NCI-H510A (cell line): ENCODE results near the gene MBP.

Experiments
- DNase-seq: peaks from one replicate; lab custom pipeline; 2025; lab: John Stamatoyannopoulos, UW

MBP gene

GRCh38 chr18:77132369-77133050, at the start of gene MBP:
Gene MBP (minus strand): TSS chr18:77132783. CDS start chr18:77105261, 27,522 bp downstream.
- peak; percentile 93 for DNase-seq

DNA sequence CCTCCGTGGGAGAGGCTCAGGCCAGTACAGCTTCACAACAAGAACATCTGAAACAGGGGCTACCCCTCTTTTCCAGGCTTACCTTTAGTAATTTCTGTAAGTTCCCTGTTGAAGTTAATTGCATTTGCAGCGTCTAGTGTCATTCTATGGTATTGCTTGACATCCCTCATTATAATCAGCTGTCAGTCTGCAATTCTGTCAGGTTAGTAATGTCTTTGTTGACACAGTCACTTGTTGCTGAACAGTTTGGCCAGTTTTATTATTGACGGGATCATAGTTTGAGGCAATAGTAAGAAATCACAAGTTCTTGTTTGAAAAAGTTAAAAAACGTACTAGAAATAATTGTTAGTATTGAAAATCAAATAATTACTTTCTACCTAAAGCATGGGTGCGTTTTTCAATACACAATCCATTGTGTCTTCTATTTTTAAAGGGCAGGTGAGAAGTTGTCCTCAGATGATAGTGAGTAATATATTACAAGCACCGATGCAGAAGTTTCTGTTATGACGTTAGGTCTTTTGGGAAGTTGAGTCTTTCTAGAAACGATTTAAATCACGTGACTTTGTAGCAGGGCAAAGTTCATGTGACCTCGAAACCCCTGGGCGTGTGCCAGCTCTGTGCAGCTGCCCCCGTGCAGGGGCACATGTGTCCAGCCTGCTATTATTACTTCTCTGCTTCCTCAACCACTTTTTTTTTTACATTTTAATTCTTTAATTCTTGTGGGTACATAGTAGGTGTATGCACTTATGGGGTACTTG, 49.5 kb upstream of the MBP start:
- DNase-seq, result no peak

- no peak for DNase-seq
These were observed 46.0 kb upstream of the MBP start for GRCh38 chr18:77178559-77178958.

DNA sequence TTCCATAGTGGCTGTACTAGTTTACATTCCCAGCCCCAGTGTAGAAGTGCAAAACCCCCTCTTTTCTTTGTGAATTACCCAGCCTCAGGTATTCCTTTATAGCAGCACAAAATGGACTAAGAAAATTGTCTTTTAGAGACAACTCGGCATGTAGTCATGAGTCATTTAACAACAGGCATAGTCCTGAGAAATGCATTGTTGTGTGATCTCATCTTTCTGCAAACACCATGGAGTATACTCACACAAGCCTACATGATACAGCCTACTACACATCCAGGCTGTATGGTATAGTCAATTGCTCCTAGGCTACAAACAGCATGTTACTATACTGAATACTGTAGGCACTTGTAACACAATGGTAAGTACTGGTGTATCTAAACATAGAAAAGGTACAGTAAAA, 44.4 kb upstream of the MBP start:
- DNase-seq, result no peak

DNA sequence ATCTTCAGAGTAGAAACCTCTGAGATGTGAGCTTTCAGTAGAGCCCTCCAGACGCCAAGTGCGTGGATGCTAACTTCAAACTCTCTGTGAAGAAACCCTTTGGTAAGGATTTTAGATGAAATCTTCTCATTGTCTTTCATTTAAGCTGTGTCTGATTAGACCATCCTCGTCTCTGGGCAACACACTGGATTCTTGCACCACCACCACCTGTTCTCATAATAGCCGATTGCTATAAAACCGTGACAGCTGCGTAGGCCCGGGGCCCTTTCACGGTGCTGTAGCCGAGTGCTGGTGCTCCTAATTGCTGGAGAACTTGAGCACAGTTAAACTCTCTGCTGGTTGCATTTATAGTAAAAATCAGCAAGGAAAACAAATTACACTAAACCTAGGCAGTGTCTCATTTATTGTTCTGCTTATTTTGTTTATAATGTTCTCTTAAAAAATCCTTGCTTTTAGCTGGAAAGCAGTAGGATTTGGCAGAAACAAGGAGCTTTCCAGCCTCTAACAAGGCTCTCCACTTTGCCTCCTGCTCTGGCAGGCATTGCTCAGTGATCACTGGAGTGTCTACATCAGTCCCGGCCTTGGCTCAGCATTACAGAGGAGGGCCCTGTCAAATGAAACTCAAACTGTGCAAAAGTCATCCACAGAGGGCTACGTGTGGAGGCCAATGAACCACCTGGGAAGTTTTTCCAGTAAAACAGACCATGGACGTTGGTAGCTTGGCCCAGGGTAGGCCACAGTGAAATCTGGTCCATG, 40.9 kb upstream of the MBP start:
- no peak for DNase-seq

DNA sequence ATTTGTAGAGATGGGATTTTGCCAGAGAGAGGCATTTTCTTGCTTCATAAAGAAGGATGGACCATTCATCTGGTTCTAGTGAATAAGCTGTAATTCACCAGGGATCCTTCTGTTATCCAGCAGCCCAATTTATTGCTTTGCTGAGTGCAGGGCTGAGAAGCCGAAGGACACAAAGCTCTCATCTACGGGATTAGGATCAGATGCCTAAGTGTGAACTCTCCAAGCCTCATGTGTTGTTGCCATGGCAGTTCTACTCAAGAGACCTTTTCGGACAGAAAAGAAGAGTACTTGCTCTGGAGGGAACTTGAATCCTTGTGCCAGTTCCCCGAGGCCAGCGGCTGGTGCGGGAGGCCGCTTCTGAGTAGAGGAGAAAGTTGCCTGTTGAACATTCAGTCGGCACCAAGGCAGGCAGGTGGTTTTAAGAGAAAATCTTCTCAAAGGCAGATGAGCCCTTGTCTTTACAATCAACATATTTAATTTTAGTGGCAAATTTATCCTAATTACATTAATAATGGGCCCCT, 38.4 kb upstream of the MBP start:
- no peak for DNase-seq

DNA sequence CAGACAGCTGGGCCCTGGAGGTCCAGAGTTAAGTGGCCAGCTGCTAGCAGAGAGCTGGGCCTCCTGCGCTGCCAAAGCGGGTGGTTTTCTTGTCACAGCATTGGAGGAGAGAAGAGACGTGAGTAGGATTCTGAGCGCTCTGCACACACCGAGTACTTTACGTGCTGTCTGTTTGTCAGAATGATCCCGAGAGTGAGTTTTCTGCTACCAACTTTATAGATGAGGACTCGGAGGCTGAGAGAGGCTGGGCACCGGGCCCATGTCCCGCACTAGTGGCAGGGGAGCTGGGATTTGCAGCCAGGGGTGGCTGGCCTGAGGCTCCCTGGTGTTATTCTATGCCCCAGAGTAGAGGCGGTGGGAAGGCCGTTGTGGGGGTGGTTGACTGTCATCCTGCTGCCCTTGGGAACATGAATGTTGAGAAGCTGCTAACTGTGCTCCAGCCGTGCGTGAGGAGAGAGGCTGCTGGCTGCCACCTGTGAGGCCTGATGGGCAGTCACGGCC, 36.3 kb upstream of the MBP start:
- DNase-seq, result no peak

GRCh38 chr18:77167251-77167650, 34.7 kb upstream of the MBP start:
- DNase-seq, result no peak

DNA sequence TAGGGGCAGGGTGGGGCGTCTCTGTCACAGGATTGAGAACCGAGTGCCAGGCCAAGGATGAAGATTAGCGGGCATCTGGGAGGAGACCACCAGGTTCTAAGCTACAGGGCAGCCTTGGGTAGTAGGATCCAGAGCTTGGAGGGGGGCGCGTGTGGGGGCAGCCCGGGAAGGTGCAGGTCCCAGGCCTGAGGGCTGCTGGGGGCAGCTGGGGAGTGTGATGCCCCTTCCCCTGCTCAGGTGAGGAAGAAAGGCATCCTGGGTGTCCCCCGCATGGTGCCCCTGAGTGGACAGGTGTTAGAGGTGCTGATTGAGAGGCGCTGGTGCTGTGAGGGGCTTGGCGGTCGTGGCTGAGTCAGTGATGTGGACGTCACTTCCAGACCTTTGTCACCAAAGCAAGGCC, 33.9 kb upstream of the MBP start:
- no peak for DNase-seq

DNA sequence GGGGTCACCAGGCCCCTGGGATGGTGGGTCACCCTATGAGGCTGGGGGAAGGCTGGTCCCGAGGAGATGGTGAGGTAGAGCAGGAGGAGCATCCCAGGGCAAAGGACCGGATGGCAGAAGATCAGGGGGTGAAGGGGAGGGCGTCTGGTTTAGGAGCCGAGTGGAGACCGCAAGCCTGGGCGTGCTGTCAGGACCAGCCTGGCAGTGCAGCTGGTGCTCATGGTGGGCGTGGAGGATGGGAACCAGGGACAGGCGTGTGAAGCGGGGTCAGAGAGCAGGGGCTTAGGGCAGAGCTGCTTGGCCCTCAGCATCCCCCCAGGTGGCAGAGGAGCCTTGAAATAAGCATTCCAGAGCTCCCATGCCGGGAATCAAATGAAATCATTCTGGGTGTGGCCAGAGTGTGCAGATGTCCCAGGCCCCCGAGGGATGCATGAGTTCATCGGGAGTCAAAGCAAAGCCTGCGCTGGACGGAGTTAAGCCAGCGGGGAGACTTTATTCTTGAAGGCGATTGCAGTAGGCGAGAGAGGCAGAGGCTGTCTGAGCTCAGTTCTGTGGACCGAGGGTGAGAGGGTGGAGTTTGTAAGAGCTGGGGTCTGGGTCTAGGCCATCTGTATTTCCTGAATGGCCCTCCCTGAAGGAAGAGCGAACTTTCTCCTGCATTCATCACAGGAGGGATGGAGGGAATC, 33.1 kb upstream of the MBP start:
- DNase-seq, result no peak

GRCh38 chr18:77164763-77165485, 32.3 kb upstream of the MBP start:
- no peak for DNase-seq

DNA sequence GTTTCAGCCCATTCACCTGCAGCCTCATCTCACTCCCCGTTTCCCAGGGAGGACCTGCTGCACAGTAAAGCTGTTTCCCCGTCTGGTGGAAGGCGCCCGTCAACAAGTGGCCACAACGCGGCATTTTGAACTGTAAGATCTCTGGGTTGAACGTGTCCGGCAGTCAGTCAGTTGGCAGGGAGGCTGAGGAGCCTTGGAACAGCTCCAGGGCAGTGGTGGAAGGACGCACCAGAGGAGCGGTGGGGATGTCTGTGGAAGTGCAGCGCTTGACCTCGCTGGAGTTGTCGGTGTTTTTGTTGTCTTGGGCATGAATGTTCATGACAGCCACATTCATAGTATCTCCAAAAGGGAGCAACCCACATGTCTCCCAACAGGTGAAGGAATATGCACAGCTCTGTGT, 31.4 kb upstream of the MBP start:
- no peak for DNase-seq

GRCh38 chr18:77162580-77162979, 30.0 kb upstream of the MBP start:
- no peak for DNase-seq

GRCh38 chr18:77161961-77162360, 29.4 kb upstream of the MBP start:
- no peak for DNase-seq

- no peak for DNase-seq
These were observed 28.8 kb upstream of the MBP start for GRCh38 chr18:77161383-77161782.

DNA sequence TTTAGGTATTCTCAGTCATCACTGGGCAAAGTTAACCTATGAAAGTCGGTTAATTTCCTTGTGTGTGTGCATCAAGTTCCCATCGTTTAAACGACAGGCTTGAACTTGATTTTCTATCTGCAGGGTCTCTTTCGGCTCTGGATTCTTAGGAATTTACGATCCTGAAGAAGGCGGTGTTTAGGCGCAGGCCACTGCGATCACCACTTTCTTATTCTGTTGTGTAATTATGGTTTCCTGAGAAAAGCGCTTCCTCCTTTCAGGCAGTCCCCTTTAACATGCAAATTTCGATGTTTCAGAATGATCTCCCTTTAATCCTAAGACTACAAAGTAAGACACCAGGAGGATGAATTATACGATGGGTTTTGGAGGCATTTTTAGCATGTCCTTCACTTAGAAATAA, 27.9 kb upstream of the MBP start:
- DNase-seq, result no peak

- DNase-seq, result no peak
These were observed 24.7 kb upstream of the MBP start for GRCh38 chr18:77157312-77157711.

DNA sequence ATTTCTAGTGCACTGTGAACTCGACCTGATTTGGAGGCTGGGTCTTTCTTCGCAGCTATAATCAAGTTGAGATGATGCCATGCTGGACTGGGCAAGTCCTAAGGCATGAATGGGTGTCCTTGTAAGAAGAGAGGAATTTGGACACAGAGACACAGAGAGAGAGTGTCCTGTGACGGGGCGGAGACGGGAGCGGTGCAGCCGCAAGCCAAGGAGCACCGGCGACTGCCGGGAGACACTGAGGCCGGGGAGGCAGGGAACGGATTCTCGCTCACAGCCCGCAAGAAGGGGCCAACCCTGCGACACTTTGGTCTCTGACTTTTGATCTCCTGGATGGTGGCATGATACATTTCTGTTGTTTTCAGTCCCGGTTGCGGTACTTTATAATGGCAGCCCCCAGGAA, 22.4 kb upstream of the MBP start:
- DNase-seq, result no peak

- DNase-seq, result no peak
These were observed 20.8 kb upstream of the MBP start for GRCh38 chr18:77153404-77153803.

DNA sequence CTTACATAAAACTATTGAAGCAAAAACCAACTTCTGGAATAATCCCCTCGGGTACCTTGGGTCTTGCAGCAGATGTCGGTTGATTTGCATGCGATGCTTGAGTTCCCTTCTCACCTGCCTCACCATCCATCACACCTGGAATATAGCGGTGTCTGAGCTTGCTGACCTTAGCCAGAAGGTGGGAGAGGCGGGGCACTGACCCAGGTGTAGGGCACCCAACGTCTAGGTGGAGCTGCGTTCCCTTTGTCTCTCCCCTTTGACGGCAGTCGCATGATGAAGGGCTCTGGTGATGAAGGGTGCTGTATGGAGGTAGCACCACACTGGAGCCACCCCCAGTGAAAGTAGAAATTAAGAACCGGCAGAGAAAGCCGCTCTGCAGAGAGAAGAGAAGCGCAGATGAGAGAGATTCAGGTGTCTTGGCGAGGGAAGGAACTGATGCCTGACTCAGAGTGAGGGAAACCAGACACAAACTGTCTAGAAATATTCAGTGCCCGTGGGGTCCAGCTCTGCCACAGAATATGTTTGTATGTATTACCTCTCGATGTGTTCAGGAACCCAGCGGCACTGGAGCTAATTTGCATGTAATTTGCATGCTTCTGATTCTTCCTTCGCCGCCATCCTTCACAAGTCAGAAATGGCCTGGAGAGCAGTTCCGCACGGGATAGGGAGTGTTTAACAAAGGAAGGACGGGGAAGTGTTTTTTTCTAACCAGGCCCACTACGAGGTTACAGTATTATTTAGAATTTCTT, 19.4 kb upstream of the MBP start:
- DNase-seq, result no peak
